GM08714 (cell line): ENCODE measurements around the gene SHQ1.
A peak's percentile ranks its signal among the peaks of the same experiment; 100 is the strongest.

Source experiments
- H3K4me3 ChIP-seq: fragments of 200-500 bp; sonication (Bioruptor generic); 2 replicates; pipeline ENCODE4 v1.5.1; 2014; ENCODE audit warnings: mild to moderate bottlenecking, low read length, inconsistent platforms
- ZNF274 ChIP-seq: IDR thresholded peaks from 2 replicates; pipeline ENCODE4 v1.6.1; 2012; ENCODE audit warnings: mild to moderate bottlenecking, low read depth, low read length

SHQ1 gene

DNA sequence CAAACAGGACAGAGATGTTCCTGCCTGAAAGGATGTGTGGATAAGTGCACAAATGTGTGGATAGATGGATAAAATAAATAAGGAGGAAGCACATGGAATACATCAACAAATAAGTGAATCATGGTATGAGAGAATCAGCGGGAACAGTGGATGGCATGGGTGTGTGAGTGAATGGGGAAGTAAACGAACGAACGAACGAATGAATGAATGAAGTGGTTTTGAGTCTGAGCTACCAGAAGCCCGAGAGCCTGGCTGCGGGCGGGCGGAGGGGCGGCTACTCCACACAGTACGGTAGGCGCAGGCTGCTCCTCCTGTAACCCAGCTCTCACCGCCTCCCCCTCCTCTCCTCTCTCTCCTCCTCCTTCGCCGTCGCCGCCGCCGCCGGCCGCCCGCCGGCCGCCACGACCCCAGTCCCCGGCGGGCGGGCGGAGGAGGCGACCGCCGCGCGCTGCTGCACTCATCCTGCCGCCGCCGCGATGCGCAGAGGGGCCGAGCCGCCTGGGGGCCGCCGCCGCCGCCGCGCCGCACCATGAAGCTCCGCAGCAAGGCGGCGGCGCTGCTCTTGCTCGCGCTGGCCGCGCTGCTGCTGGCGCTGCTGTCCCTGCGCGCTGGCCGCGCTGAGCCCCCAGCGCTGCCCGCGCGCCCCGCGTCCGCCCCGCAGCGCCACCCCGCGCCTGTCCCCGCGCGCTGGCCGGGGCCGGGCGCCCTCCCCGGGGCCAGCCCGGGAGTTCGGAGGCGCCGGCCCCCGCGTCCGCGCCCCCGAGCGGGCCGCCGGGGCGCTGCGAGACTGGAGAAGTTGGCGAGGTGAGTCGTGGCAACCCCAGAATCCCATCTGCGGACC, 39.7 kb upstream of the SHQ1 start, which contains the start of gene GXYLT2:
Gene GXYLT2 (plus strand): TSS at position 342 of the 841 bp plus-strand sequence. CDS start 188 bp downstream, at position 530.
- H3K4me3 ChIP-seq: peak within 1 kb of the TSS; percentile 52
- no peak for TF ChIP-seq ZNF274

DNA sequence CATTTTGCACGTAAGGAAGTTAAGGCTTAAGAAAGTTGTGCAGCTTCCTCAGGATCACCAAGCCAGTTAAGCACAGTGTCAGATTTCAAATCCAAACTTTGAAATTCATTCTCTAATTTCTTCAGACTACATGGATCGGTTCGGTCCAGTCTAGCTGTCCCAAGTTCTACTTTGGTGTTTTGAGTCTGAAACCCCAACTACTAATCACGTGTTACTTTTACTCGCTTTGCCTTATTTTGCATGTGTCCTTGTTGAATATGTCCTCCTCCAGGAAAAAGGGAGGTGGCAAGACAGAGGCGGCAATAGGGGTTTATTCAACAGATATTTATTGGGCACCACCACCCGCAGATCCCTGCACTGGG, 39.1 kb upstream of the SHQ1 start:
- no peak for TF ChIP-seq ZNF274
- H3K4me3 ChIP-seq: peak overlapping the region; percentile 52

DNA sequence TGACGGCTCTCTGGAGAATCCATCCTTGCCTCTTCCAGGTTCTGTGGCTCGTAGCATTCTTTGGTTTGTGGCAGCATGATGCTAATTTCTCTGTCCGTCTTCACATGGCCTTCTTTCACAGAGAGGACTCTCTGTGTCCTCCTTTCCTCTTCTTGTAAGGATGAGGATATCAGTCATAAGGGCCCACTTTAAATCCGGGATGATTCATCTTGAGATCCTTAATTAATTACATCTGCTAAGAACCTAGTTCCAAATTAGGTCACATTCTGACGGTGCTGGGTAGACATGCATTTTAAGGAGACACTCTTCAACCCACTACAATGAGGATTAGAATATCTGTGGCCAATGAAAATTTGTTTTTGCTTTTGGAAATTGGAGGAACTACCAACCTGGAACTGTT, 23.9 kb upstream of the SHQ1 start:
- no peak for TF ChIP-seq ZNF274
- H3K4me3 ChIP-seq: no peak overlapping the region

DNA sequence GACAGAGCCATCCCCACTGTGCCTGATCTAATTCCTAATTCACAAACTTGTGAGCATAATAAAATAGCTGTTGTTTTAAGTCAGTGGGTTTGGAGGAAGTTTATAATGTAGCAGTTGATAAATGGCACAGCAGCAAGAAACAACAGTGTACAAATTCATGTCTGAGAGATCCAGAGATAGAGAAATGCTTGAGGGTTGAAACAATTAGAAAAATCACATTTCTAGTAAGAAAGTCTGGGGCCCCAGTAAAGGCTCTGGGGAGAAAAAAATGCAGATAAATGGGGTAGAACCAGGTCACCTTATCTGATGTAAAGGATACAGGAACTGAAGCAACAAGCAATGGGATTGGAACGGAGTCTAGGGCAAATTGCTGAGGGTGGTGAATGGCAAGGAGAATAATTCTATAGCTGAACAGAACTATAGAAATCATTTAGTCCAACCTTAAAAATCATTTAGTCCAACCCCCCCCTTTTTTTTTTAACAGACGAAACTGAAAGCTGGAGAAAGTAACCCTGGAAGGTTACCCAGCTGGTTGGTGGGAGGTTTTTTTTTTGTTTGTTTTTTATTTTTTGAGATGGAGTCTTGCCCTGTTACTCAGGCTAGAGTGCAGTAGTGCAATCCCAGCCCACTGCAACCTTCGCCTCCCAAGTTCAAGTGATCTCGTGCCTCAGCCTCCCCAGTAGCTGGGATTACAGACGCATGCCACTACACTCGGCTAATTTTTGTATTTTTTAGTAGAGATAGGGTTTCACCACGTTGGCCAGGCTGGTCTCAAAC, 14.3 kb upstream of the SHQ1 start:
- TF ChIP-seq ZNF274: no peak

GRCh38 chr3:72860846-72861245, 12.6 kb upstream of the SHQ1 start:
- TF ChIP-seq ZNF274: no peak
- H3K4me3 ChIP-seq: no peak overlapping the region

More for the DNA sequence above, 14.3 kb upstream of the SHQ1 start:
- no peak overlapping the region for H3K4me3 ChIP-seq

- H3K4me3 ChIP-seq: no peak overlapping the region
- no peak for TF ChIP-seq ZNF274
These were observed 11.8 kb upstream of the SHQ1 start for GRCh38 chr3:72860053-72860452.

DNA sequence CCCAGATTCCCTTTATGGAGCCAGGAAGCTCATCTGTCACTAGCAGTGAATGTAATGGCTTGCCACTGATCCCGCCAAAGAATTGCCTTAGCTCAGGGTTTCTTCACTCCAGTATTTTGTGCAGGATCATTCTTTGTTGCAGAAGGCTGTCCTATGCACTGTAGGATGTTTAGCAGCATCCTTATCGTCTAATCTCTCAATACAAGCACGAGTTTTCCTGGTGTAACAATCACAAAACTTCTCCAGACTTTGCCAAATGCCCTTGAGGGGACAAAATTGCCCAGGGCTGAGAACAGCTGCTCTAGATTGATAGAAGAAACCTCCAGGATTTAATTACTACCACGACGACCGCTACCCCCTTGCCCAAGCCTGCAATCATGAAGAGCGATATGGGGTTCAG, 6.8 kb upstream of the SHQ1 start:
- no peak overlapping the region for H3K4me3 ChIP-seq
- TF ChIP-seq ZNF274: no peak

GRCh38 chr3:72848703-72849081, 447 bp upstream of the SHQ1 start:
- TF ChIP-seq ZNF274: no peak
- peak overlapping the region; percentile 86 for H3K4me3 ChIP-seq

DNA sequence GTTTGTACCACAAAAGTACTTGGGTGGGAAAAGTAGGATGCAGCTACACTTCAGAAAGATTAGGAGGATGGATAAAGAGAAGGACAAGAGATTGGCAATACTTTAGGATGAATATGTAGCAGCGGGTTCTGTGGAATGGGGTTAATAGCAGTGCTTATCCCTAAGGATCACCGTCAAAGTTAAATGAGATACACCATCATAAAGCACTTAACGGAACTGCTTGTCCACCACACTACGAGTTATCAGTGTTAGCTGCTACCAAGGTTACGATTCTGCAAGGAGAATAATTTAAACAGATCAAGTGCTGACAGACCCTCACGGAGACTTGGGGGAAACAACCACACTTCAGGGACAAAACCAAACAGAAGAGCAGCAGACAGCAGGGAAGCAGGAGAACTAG, 963 bp downstream of the SHQ1 start:
- no peak for TF ChIP-seq ZNF274
- peak overlapping the region; percentile 86 for H3K4me3 ChIP-seq

DNA sequence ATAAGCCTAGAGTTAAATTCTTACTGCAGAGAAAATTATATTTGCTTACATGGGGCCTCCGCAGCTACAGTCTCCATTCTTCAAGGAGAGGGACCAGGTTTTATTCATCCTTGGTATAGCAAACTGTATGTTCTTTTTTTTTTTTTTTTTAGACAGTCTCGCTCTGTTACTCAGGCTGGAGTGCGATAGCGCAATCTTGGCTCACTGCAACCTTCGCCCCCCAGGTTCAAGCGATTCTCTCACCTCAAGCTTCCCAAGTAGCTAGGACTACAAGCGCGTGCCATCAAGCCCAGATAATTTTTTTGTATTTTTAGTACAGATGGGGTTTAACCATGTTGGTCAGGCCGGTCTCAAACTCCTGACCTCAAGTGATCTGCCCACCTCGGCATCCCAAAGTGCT, 2.1 kb downstream of the SHQ1 start:
- no peak overlapping the region for H3K4me3 ChIP-seq
- no peak for TF ChIP-seq ZNF274

DNA sequence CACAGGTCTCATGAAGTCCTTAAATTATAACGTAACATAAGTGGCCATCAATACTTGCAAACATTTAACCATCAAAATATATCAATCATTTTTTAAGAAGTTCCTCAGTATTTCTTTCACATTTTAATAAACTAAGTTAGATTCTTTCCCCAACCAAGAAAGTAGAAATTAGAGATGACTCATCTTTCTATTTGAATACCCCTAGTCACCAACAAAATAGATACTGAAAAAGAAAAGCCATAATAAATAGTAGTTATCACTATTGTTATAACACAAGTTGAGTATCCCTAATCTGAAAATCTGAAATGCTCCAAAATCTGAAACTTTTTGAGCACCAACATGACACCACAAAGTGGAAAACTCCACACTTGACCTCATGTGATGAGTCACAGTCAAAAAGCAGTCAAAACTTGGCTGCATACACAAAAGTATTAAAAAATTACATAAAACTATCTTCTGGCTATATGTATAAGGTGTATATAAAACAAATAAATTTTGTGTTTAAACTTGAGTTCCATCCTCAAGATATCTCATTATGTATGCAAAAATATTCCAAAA, 3.7 kb downstream of the SHQ1 start:
- no peak for TF ChIP-seq ZNF274

GRCh38 chr3:72839057-72839456, 9.2 kb downstream of the SHQ1 start:
- no peak overlapping the region for H3K4me3 ChIP-seq
- no peak for TF ChIP-seq ZNF274

More for the DNA sequence above, 3.7 kb downstream of the SHQ1 start:
- H3K4me3 ChIP-seq: no peak overlapping the region

DNA sequence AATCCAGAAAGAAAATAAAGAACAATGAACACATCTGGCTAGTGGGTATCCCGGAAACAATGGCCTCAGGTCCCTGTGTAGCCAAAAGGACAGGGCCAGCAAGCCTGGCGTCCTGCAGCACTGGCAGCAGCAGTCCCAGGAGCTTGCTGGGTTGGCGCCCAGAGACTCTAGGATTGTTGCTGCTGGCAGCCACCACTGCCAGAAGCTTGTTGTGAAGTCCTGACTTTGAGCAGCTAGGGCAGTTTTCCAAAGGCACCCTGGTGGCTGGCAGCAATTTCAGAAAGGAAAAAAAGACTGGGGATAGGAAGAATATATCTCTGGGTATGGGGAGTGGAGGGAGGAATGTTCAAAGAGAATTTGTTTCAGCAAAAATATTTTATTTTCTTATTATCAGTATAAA, 11.3 kb downstream of the SHQ1 start:
- no peak overlapping the region for H3K4me3 ChIP-seq
- no peak for TF ChIP-seq ZNF274

- no peak overlapping the region for H3K4me3 ChIP-seq
- no peak for TF ChIP-seq ZNF274
These were observed 11.8 kb downstream of the SHQ1 start for GRCh38 chr3:72836416-72836815.

DNA sequence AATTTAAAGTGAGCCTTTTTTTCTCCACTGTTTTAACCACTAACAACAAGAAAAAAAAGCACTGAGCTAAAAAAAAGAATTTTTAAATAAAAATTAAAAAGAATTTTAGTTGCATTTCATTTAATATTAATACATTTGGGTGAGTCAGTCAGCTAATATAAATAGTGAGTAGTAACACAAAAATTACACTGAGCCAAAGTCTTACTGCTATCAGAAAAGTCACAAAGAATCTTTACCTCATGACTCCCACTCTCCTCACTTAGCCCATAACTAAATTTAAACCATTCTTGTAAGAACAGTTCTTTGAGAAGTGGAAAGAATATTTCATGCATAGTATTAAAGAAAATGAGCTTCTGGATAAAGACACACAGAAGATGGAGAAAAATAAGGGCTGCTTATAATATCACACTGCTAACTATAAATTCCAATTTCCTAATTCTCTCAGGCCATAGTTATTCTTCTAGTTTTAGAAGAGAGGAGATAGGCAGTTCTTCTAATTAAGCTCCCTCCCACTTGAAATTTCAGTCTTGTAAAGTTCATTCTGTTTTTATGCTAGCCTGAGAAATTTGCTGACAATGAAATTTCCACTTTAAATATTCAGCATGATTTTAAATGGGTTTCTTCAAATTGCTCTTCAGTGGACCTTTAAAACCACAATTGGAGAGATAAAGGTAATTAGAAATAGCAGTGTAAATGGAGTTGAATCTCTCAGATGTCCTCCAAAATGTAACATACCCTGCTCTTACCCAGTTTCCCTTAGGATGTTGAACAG, 17.6 kb downstream of the SHQ1 start:
- TF ChIP-seq ZNF274: no peak
- H3K4me3 ChIP-seq: no peak overlapping the region
